NCI-H2107 (cell line): Measurements from ENCODE around the gene RER1.

Experiments
- DNase-seq: peaks from one replicate; lab custom pipeline; 2025; lab: John Stamatoyannopoulos, UW

The RER1 gene

GRCh38 chr1:2391041-2391930, at the start of gene RER1, which contains the start of gene MORN1:
RER1 (plus strand) TSS chr1:2391841; CDS start chr1:2395791, 3,950 bp downstream.
MORN1 (minus strand) TSS chr1:2391554; CDS start chr1:2391533, 21 bp downstream.
- DNase-seq, result peak; percentile 47

DNA sequence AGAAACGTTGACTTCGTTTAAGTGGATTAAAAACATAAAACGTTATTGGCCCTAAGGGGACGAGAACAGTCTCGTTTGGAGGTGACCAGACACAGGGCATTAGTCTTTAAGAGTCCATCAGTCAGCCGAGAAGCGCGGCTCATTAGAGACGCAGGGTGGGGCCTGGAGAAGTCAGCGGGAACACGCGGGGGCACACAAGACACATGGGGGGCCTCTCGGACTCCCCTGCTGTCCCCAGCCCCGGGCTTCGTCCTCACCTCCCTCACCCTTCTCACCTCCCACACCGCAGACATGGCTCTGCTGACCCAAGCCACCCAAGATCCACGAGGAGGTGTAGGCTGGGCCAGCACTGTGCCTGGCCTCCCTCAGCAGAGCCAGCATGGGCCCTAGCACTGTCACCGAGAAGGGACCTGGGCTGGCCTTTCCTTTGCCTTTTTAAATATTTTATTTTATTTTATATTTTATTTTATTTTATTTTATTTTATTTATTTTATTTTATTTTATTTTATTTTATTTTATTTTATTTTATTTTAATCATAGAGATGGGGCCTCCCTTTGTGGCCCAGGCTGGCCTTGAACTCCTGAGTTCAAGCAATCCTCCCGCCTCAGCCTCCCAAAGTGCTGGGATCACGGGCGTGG, 49.1 kb upstream of the RER1 start:
- no peak for DNase-seq

DNA sequence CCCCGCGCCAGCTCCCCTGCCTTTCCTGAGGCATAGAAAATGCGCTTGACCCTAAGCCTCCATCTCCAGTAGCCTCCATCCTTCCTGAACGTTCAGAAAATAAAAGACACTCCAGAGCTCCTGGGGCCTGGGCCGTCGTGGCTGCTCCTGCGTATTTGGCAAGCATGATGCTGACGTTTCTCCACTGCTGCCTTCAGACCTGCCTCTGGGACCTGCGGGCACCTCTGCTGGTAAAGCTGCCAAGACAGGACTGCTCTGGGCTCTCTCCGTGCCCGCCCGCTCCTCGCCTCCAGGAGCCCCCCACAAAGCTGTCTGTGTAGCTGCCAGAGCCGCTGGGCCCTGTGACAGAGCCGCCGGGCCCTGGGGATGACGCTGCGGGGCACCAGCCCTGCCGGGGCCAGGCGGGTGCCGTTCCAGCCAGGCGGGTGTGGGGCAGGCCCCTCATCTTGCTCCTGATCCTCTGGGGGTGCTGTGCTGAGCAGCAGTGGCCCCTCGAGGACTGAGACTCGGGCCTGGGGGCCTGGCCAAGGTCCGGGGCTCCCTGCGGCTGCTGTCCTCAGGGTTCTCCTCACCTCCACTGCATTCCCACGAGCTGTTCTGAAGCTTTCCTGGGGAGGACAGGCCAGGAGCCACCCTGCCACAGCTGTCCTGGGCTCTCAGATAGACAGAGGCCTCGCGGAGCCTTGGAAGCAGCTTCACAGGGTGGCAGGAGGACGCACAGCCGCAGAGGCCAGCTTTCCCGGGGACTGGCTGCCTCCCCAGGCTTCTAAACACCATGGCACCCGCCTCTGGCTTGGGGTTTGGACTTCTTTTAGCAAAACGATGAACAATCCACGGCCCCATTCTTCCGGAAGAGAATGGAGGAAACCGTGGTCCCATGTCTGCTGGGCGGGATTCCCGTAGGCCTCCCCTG, 48.4 kb upstream of the RER1 start:
- DNase-seq, result no peak

- no peak for DNase-seq
Observed at GRCh38 chr1:2344121-2344681, 47.4 kb upstream of the RER1 start.

DNA sequence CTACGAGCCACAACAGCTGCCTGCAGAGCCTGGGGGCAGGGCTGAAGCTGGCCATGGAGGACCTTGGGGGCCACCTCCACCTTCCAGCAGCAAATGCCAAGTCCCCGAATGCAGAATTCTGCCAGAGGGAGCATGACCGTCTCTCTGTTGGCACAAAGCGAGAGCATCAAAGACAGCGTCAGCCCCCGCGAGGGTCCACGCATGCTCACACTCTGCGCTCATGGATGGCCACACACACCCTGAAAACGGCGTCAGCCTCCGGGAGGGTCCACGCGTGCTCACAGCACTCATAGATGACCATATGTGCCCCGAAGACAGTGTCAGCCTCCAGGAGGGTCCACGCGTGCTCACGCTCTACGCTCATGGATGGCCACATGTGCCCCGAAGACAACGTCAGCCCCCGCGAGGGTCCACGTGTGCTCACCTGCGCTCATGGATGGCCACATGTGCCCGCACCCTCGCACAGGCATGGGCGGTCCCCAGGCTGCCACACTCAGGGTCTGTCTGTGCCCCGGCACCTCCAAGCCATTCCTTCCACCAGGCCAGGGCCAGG, 46.8 kb upstream of the RER1 start:
- no peak for DNase-seq

DNA sequence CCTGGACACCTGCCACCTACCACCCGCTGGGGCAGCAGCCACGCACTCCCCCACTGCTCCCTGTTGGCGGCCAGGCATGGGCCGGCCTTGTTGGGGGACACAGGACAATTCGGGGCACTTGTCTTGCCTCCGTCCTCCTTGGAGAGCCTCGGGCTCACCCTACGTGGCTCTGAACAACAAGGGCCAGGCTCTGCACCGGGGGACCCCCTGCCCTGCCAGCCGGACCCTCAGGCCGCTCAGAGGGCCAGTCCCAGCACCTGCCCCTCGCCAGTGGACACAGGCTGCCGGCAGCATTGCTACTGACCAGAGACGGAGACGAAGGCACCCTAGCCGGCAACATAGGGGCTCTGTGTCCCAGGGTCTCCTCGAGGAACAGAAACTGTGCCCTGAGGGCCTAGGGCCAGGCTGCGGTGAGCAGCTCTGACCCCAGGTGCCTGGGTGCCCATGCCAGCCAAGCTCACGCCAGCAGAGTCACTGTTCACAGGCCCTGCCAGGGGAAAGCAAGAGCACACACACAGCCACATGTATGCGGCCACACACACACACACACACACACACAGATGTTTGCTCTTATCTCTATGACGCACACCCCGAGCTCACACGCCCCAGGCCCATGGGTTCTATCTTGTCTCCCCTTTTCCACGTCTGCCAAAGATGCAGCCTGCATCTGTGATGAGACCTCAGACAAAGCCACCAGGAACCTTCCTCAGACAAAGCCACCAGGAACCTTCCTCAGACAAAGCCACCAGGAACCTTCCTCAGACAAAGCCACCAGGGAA, 46.2 kb upstream of the RER1 start:
- DNase-seq, result no peak

DNA sequence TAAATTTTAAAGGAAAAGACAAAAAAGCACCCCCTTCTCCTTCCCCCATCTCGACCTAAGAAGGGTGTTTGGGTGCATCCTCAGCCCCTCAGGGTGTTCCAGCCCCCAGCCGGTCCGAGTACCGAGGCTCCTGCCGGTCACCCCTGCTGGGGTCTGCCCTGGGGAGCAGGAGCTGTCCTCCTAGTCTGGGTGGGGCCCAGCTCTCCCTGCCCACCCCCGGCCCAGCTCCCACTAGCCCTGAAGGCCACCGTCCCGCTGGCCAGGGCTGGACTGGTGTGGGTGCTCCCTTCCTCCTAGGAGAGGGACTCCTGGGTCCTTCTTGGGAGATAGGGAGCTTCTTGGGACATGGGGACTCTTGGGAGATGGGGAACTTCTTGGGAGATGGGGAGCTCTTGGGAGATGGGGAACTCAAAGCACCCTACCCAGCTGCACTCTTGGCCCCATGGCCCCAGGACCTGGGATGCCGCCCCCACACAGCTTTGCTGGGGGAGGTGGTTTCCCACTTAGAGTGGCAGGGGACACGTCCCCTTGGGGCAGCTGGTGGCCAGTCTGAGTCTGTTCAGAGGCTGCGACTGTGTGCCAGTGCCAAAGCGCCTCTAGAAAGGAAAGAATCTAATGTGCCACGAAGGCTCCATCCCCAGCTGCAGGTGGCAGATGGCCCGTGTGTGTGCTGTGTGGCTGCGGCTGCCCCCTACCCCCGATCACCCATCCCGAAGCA, 44.8 kb upstream of the RER1 start:
- DNase-seq, result no peak

GRCh38 chr1:2347409-2347785, 44.2 kb upstream of the RER1 start:
- no peak for DNase-seq

DNA sequence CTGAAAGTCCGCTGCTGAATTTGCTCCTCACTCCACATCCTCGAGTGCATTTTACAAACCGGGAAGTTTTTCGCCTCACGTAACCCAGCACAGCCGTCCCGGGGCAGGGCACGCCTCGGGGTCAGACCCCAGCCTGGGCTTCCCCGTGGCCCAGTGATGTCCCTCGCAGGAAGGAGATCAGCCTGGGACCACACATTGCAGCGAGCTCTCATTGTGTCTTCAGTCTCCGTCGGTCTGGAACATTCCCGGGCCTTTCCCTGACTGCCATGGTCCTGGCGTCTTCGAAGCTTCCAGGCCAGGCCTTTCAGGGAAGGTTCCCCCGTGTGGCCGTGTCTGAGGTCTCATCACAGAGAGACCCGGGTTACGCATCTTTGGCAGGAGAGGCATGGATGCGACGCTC, 43.7 kb upstream of the RER1 start:
- DNase-seq, result no peak

GRCh38 chr1:2348346-2349325, 43.0 kb upstream of the RER1 start:
- DNase-seq, result no peak

GRCh38 chr1:2349806-2350205, 41.8 kb upstream of the RER1 start:
- no peak for DNase-seq

- DNase-seq, result no peak
Observed at GRCh38 chr1:2350501-2350900, 41.1 kb upstream of the RER1 start.

DNA sequence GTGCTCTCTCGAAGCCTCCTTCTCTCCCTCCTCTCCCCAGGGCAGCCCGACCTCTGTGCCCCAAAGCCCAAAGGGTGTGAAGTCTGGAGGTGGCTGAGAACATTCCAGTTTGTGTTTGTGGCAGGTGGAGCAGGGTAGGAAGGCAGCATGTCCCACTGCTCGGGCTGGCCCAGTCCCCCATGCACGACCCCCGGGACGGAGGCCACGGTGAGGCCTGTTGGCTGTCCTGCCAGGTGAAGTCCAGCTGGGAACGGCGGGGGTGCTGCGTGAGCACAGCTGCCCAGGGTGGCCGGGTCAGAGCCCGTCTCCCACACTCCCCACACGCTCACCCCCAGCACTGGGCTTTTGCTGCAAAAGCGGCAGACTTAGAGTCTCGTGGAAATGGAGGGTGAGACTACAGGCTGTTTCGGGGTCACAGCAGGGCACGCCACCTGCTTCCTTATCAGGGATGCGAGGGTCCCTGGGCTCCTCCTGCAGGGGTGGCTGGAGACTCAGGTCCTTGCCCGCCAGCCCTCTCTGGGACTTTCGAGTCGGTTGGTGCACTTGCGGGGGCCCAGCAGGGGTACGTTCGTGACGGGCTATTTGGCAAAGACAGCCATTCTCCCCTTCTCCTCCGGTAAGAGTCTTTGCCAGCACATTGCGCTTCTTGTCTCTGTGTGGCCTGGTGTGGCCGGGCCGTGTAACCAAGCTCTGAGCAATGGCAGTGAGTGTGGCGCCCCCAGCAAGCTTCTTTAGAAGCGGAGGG, 40.6 kb upstream of the RER1 start:
- DNase-seq, result no peak

DNA sequence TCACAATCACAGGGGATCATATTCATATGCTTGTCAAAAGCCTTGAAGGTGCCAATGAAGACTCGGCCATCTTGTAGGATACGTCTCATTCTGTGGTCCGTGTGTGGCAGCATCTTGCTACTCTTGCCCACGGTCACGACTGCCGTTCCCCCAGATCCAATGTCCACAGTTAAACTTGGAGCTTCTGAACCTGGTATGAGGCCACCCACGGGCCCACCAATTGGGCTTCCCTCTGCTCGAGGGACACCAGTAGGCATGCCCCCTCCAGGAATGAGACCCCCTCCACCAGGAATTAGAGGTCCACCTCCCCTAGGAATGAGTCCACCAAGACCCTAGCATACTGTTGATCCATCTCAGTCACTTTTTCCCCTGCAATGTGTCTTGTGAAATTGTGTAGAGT, 39.9 kb upstream of the RER1 start:
- DNase-seq, result no peak

DNA sequence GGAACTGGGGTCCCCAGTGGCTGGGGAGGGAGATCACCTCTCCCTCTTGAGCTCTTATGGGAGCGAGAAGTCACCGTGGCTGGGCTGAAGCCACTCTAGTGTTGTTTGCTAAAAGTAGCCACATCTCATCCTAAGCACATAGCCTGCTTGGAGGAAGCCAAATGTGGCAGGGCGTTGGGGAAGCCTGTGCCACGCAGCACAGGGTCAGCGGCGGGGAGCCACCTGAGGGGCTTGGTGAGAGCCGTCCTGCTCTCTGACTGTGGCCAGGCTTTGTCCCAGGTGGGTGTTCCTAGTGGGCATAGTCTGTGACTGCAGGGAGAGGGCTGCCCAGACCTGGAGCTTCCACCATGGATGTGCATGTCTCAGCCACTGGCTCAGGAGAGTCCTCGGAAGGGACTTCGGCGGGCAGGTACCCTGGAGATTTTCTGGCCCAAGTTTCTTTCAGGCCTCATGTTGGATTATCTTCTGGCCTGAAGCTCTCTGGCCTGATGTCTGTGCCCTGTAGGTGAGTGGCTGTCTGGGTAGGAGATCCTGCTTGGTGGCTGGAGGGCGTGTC, 39.2 kb upstream of the RER1 start:
- DNase-seq, result no peak

DNA sequence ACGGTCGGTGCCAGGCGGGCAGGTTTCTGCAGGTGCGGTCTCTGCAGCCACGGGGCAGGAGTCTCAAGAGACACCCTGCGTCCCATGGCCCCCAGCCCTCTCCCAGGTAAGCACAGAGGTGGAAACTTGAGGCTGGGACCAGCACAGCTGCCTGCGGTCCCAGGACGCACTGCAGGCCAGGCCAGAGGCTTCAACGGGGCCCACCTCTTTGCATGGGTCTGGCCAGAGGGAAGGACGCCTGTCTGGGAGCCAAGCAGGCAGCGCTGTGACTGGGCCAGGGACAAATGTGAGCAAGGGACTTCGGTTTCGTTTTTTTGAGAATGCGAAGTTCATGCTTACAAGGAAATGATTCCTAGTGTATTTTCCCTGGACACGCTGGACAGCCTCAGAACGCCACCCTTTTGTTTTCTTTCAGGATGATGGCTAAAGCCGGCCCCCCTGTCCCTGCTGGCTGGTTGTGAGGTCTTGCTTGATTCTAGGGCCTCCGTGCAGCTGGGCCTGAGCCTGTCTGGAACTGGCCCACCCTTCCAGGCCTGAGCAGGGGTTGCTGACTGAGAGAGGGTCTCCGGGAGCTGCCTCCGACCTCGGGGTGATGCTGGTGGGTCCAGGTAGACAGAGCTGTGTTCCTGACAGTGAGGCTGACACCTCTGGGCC, 38.6 kb upstream of the RER1 start:
- DNase-seq, result no peak
